HepG2 (cell line): Measurements from ENCODE around the gene ZBED3. TPM values are rescaled to one million over a fixed set of nuclear protein-coding genes. Genes with fewer than 3 reads are reported as not detected.

Source experiments
- KLF11 ChIP-seq: IDR thresholded peaks from 2 replicates; pipeline ENCODE4 v1.6.1; 2016; ENCODE audit warnings: missing compliant biosample characterization
- NFIC ChIP-seq: IDR thresholded peaks from 2 replicates; pipeline ENCODE4 v1.6.1; 2012; ENCODE audit warnings: mild to moderate bottlenecking, low read length, inconsistent platforms
- polyA plus RNA-seq, 8 experiments: library from polyadenylated mRNA; depleted of rRNA in 3 of 8; stranded (reverse) in 7 of 8; unstranded in 1 of 8; fragments of >200 nt; fragmentation: Illumina TruSeq in 4 of 8; extraction: Trizol in 4 of 8; gene quantifications; 2 replicates each; pipeline versions ENCODE4 v1.2.1 to v1.2.3, GENCODE V29; 2011 to 2016; ENCODE audit warnings: low read depth in 4 of 8, missing spikeins in 1 of 8, mixed read lengths in 1 of 8; ENCODE audit not compliant: insufficient read depth in 1 of 8
- total RNA-seq, 5 experiments: library from RNA; depleted of rRNA; stranded (reverse); fragments of >200 nt; fragmentation: Illumina TruSeq; extraction: Trizol; gene quantifications; 2 replicates each; pipeline ENCODE4 v1.2.3, GENCODE V29; 2016; ENCODE audit warnings: low read depth in 1 of 5
- TF ChIP-seq, protein P1 (sequence below): sonication (generic); formaldehyde crosslinking; IDR thresholded peaks from 2 replicates; pipeline ENCODE4 v1.8.1; 2022; ENCODE audit warnings: low read depth, mild to moderate bottlenecking, missing genetic modification reagents
- TF ChIP-seq, protein P2 (sequence below): sonication (generic); formaldehyde crosslinking; IDR thresholded peaks from one replicate; pipeline ENCODE4 v1.5.1; 2020; ENCODE audit warnings: mild to moderate bottlenecking, missing genetic modification reagents; ENCODE audit errors: not compliant biosample characterization
- TF ChIP-seq, protein P3 (sequence below): sonication (generic); formaldehyde crosslinking; IDR thresholded peaks from 2 replicates; pipeline ENCODE4 v1.4.0; 2020; ENCODE audit warnings: missing genetic modification reagents
- TF ChIP-seq, protein P4 (sequence below): sonication (generic); formaldehyde crosslinking; IDR thresholded peaks from 2 replicates; pipeline ENCODE4 v1.5.0; 2020; ENCODE audit warnings: mild to moderate bottlenecking, missing genetic modification reagents

The ZBED3 gene
- total and polyA plus RNA-seq, 2 of the 13 experiments (the other 11 are each of a cell fraction or from before 2014, with no cell fraction given) = 2.3 to 8.1 TPM

GRCh38 chr5:77030097-77031071 is 56.7 kb downstream of the ZBED3 start, which contains the start of gene AGGF1 (continued):
- TF ChIP-seq, protein P1, sequence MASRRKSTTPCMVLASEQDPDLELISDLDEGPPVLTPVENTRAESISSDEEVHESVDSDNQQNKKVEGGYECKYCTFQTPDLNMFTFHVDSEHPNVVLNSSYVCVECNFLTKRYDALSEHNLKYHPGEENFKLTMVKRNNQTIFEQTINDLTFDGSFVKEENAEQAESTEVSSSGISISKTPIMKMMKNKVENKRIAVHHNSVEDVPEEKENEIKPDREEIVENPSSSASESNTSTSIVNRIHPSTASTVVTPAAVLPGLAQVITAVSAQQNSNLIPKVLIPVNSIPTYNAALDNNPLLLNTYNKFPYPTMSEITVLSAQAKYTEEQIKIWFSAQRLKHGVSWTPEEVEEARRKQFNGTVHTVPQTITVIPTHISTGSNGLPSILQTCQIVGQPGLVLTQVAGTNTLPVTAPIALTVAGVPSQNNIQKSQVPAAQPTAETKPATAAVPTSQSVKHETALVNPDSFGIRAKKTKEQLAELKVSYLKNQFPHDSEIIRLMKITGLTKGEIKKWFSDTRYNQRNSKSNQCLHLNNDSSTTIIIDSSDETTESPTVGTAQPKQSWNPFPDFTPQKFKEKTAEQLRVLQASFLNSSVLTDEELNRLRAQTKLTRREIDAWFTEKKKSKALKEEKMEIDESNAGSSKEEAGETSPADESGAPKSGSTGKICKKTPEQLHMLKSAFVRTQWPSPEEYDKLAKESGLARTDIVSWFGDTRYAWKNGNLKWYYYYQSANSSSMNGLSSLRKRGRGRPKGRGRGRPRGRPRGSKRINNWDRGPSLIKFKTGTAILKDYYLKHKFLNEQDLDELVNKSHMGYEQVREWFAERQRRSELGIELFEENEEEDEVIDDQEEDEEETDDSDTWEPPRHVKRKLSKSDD = peak; percentile 72
- no peak for TF ChIP-seq KLF11 (CRISPR knock-in tag)
- no peak for TF ChIP-seq NFIC
- TF ChIP-seq, protein P2, sequence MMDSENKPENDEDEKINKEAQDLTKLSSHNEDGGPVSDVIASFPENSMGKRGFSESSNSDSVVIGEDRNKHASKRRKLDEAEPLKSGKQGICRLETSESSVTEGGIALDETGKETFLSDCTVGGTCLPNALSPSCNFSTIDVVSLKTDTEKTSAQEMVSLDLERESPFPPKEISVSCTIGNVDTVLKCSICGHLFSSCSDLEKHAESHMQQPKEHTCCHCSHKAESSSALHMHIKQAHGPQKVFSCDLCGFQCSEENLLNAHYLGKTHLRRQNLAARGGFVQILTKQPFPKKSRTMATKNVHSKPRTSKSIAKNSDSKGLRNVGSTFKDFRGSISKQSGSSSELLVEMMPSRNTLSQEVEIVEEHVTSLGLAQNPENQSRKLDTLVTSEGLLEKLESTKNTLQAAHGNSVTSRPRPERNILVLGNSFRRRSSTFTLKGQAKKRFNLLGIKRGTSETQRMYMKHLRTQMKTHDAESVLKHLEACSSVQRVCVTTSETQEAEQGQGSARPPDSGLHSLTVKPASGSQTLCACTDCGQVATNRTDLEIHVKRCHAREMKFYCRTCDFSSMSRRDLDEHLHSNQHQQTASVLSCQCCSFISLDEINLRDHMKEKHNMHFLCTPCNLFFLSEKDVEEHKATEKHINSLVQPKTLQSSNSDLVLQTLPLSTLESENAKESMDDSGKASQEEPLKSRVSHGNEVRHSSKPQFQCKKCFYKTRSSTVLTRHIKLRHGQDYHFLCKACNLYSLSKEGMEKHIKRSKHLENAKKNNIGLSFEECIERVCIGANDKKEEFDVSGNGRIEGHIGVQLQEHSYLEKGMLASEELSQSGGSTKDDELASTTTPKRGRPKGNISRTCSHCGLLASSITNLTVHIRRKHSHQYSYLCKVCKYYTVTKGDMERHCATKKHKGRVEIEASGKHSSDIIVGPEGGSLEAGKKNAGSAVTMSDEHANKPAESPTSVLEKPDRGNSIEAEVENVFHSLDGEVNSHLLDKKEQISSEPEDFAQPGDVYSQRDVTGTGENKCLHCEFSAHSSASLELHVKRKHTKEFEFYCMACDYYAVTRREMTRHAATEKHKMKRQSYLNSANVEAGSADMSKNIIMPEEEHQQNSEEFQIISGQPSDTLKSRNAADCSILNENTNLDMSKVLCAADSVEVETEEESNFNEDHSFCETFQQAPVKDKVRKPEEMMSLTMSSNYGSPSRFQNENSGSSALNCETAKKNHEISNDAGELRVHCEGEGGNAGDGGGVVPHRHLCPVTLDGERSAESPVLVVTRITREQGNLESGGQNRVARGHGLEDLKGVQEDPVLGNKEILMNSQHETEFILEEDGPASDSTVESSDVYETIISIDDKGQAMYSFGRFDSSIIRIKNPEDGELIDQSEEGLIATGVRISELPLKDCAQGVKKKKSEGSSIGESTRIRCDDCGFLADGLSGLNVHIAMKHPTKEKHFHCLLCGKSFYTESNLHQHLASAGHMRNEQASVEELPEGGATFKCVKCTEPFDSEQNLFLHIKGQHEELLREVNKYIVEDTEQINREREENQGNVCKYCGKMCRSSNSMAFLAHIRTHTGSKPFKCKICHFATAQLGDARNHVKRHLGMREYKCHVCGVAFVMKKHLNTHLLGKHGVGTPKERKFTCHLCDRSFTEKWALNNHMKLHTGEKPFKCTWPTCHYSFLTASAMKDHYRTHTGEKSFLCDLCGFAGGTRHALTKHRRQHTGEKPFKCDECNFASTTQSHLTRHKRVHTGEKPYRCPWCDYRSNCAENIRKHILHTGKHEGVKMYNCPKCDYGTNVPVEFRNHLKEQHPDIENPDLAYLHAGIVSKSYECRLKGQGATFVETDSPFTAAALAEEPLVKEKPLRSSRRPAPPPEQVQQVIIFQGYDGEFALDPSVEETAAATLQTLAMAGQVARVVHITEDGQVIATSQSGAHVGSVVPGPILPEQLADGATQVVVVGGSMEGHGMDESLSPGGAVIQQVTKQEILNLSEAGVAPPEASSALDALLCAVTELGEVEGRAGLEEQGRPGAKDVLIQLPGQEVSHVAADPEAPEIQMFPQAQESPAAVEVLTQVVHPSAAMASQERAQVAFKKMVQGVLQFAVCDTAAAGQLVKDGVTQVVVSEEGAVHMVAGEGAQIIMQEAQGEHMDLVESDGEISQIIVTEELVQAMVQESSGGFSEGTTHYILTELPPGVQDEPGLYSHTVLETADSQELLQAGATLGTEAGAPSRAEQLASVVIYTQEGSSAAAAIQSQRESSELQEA (CRISPR knock-in tag) = peak; percentile 33
- TF ChIP-seq, protein P3, sequence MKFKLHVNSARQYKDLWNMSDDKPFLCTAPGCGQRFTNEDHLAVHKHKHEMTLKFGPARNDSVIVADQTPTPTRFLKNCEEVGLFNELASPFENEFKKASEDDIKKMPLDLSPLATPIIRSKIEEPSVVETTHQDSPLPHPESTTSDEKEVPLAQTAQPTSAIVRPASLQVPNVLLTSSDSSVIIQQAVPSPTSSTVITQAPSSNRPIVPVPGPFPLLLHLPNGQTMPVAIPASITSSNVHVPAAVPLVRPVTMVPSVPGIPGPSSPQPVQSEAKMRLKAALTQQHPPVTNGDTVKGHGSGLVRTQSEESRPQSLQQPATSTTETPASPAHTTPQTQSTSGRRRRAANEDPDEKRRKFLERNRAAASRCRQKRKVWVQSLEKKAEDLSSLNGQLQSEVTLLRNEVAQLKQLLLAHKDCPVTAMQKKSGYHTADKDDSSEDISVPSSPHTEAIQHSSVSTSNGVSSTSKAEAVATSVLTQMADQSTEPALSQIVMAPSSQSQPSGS = peak; percentile 60; the same call in 1 of the 2 replicates
- TF ChIP-seq, protein P4, sequence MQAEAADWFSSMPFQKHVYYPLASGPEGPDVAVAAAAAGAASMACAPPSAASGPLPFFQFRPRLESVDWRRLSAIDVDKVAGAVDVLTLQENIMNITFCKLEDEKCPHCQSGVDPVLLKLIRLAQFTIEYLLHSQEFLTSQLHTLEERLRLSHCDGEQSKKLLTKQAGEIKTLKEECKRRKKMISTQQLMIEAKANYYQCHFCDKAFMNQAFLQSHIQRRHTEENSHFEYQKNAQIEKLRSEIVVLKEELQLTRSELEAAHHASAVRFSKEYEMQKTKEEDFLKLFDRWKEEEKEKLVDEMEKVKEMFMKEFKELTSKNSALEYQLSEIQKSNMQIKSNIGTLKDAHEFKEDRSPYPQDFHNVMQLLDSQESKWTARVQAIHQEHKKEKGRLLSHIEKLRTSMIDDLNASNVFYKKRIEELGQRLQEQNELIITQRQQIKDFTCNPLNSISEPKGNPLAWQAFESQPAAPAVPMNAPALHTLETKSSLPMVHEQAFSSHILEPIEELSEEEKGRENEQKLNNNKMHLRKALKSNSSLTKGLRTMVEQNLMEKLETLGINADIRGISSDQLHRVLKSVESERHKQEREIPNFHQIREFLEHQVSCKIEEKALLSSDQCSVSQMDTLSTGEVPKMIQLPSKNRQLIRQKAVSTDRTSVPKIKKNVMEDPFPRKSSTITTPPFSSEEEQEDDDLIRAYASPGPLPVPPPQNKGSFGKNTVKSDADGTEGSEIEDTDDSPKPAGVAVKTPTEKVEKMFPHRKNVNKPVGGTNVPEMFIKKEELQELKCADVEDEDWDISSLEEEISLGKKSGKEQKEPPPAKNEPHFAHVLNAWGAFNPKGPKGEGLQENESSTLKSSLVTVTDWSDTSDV (CRISPR knock-in tag) = peak; percentile 55; the same call in 1 of the 2 replicates
